AG09319 (cell line): ENCODE data around the gene FOXP1.

Experiments
- DNase-seq: peaks from one replicate; pipeline ENCODE4 v3.0.0-alpha.2; 2010; ENCODE audit warnings: low read depth; ENCODE audit errors: extremely low read depth
- TF ChIP-seq, protein P1 (sequence below): IDR thresholded peaks from 2 replicates; pipeline ENCODE4 v1.5.1; 2011; ENCODE audit warnings: low read depth, mild to moderate bottlenecking, inconsistent platforms, low read length, moderate library complexity

FOXP1 gene

DNA sequence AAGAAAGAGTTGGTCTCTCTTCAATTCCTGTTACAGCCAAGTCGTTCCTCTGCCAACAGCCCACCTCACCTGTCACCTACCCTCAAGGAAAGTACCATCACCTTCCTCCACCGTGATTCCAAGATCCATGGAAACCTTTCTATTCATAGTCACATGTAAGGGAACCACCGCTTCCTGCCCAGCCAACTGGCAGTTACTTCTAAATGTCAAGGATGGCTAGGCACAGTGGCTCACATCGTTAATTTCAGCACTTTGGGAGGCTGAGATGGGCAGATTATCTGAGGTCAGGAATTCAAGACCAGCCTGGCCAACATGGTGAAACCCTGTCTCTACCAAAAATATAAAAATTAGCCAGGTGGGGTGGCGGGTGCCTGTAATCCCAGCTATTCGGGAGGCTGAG is 82.8 kb downstream of the FOXP1 start:
- no peak for DNase-seq
- TF ChIP-seq, protein P1, sequence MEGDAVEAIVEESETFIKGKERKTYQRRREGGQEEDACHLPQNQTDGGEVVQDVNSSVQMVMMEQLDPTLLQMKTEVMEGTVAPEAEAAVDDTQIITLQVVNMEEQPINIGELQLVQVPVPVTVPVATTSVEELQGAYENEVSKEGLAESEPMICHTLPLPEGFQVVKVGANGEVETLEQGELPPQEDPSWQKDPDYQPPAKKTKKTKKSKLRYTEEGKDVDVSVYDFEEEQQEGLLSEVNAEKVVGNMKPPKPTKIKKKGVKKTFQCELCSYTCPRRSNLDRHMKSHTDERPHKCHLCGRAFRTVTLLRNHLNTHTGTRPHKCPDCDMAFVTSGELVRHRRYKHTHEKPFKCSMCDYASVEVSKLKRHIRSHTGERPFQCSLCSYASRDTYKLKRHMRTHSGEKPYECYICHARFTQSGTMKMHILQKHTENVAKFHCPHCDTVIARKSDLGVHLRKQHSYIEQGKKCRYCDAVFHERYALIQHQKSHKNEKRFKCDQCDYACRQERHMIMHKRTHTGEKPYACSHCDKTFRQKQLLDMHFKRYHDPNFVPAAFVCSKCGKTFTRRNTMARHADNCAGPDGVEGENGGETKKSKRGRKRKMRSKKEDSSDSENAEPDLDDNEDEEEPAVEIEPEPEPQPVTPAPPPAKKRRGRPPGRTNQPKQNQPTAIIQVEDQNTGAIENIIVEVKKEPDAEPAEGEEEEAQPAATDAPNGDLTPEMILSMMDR = no peak

DNA sequence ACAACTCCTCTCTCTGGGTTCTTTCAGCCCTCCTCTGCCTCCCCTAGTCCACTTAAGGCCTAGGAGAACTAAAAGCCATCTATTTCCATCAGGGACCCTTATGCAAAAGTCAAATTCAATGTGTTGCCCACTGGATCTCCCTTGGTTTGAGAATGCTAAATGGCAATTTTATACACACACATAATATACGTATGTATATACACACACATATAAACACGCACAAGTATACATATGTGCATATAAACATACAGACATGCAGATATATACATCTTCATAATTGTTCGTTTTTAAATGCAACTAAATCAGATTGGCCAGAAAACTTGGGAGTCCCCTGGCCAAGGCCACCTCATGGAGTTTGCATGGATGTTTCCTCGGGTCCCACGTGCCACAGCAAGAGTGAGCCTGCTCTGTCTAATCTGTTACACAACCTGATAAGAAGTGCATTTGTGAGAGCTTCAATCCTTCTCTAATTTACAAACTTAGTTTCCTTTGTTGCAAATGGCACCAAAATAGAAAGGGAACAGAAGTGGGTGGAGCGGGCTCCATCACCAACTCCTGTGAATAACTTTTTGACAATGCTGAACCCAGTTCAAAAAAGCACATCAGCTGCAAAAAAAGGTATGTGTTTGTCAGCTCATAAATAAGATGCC is 84.2 kb downstream of the FOXP1 start:
- TF ChIP-seq, protein P1 = no peak
- no peak for DNase-seq

DNA sequence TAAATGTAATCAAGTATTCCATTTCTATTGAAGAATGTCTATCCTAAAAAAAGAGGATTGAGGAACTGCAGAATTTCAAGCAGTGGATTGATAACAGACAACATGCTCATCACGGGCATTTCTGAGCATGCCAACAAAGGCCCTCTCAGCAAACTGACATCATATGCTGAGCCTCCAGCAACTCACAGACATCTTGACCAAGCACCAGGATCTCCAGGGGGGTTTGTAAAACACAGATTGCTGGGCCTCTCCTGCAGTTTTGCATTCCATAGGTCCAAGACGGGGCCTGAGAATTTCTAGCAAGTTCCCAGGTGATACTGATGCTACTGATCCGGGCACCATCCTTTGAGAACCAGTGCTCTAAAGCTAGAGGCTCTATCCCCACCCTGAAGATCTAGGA is 85.0 kb downstream of the FOXP1 start:
- DNase-seq = no peak
- TF ChIP-seq, protein P1 = no peak

DNA sequence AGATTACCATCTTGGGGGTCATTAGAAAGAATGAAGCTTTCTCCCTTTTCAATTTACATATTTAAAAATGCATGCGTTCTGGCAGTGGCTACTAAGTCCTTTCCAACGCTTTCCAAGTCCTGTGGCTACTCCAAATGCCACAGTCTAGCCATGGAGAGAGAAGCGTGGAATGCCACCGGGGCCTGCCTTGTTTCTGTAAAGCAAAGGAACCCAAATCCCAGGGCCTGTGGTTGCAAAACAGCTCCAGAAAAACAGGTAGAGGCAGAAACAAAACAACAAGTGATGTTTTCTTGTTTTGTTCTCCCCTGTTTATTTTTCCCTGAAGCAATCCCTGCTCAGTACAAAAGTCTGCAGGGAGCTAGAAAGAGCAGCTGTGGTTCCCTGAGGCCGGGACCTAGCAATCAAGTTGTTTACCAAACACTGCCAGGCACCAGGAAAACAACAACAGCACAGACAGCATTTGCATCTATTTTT is 85.5 kb downstream of the FOXP1 start:
- no peak for DNase-seq
- TF ChIP-seq, protein P1 = no peak

DNA sequence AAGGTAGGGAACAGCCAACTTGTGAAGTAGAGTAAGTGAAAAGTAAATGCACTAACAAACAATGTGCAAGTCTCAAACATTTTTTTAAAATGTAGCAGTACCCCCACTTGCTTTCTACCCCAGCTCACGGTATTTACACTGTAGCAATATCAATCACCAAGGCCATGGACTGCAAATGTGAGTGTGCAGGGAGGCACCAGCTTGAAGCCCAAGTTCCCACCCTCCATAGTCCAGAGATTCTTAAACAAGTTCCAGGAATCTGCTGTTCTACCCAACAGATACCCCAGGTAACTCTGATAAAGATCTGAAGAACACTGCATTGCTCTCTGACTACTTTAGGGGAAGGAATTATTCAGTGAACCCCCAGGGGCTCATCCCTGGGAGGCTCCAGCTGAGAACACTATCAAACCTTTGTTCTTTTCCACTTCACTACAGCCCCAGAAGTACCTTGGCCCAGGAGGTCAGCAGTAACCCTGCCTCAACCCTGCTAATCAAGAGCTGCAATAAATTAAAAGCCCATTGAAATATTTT is 86.1 kb downstream of the FOXP1 start:
- no peak for DNase-seq
- TF ChIP-seq, protein P1 = no peak

DNA sequence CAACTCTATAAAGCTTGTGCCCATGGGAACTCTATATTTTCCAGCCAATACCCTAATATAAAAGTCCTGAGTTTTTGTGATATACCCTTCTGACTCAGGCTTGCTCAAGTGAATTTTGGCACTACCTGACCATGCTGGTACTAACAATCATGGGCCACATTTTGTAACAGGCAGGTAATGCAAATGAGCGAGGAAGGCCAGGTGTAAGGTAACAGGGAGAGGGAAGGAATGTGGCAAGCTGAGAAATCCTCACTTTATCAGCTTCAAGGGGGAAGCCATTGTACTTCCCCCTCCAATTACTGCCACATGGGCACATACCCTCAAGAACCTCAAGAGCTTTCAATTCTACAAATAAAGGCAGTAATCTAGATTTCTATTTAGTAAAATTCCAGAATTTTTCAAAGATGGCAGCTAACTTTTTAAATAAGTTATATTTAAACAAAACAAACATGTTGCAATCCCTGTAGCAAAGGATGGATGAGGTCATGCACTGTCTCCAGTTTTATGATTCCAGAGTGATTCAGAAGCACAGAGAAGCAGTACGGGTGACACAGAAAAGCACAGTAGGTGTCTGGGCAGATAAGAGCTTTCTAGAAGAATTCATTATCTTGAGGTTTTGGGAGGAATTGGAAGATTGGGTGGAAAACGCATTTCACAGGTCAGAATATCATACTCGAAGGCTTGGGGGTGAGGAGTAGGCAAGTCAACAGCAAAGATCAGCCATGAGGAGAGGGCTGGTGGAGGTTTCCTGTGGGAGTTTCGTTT is 87.6 kb downstream of the FOXP1 start:
- DNase-seq = no peak
- TF ChIP-seq, protein P1 = no peak

DNA sequence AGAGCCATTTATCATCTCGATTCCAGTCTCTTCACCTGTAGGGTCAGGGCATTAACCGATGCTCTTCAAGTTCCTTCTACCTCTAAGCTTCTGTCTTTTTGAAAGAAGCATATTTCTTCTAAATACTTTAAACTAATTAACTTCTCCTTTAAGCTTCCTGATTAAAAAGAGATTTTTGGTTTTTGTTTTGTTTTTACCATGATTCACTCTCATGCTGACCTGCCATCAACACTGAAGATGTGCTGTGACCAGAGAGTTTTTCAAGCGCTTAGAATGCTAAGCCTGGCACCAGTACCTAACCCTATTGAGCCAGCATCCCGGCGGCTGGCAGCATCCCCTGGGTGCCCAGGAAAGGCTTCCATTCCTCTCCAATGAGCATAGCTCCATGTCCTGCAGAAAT is 89.3 kb downstream of the FOXP1 start:
- TF ChIP-seq, protein P1 = no peak

More for the DNA sequence above, 89.3 kb downstream of the FOXP1 start:
- no peak for DNase-seq
